PC-3 (cell line): ENCODE measurements around the gene CMTM8. TPM values are rescaled to one million over a fixed set of nuclear protein-coding genes. Genes with fewer than 3 reads are reported as not detected.
A peak's percentile ranks its signal among the peaks of the same experiment; 100 is the strongest.

ENCODE experiments used
- ATAC-seq: fragments of 200-7000 bp; cut with Tn5 transposase; 2 replicates; pipeline ENCODE4 v1.9.1; 2020; ENCODE audit warnings: mild to moderate bottlenecking, moderate library complexity
- BruUV-seq: library from RNA; stranded (reverse); fragments of 400-500 nt; replicated peaks from 2 replicates; lab custom pipeline; 2021; lab: Mats Ljungman, UMichigan
- CTCF ChIA-PET: fragments of 300-600 bp; sonication (Branson Sonifier 250); formaldehyde crosslinking; loops from one replicate; lab custom pipeline; 2022; ENCODE audit warnings: antibody characterized with exemption; lab: Charles Lee
- POLR2A ChIA-PET: fragments of 300-600 bp; sonication (Branson Sonifier 250); formaldehyde crosslinking; loops from one replicate; lab custom pipeline; 2022; ENCODE audit warnings: antibody characterized with exemption; ENCODE audit not compliant: unreplicated experiment; lab: Charles Lee
- DNase-seq: peaks from one replicate; pipeline ENCODE4 v3.0.0-alpha.2; 2015
- H2AFZ ChIP-seq: fragments of 300-600 bp; sonication (generic); 2 replicates; pipeline ENCODE4 v1.6.0; 2016; ENCODE audit warnings: antibody characterized with exemption, low read length
- H3F3A ChIP-seq: fragments of 300-600 bp; sonication (generic); one replicate; pipeline ENCODE4 v1.6.0; 2017; ENCODE audit warnings: antibody characterized with exemption, low read length, control low read depth, mild to moderate bottlenecking; ENCODE audit not compliant: unreplicated experiment
- H3K27ac ChIP-seq: fragments of 300-600 bp; sonication (generic); 2 replicates; pipeline ENCODE4 v1.5.1; 2016; ENCODE audit warnings: mild to moderate bottlenecking, low read length
- H3K27me3 ChIP-seq: fragments of 300-600 bp; sonication (generic); 2 replicates; pipeline ENCODE4 v1.6.1; 2016; ENCODE audit warnings: low read length, mixed read lengths
- H3K36me3 ChIP-seq: fragments of 300-600 bp; sonication (generic); 2 replicates; pipeline ENCODE4 v1.6.1; 2016; ENCODE audit warnings: low read depth, mixed run types, low read length, mixed read lengths
- H3K4me1 ChIP-seq: fragments of 300-600 bp; sonication (generic); 2 replicates; pipeline ENCODE4 v1.5.1; 2016; ENCODE audit warnings: low read length; ENCODE audit not compliant: insufficient read depth
- H3K4me2 ChIP-seq: fragments of 300-600 bp; sonication (generic); 2 replicates; pipeline ENCODE4 v1.6.0; 2016; ENCODE audit warnings: low read length
- H3K4me3 ChIP-seq: fragments of 300-600 bp; sonication (generic); 2 replicates; pipeline ENCODE4 v1.5.1; 2016; ENCODE audit warnings: mild to moderate bottlenecking, low read length, mixed read lengths
- H3K79me2 ChIP-seq: fragments of 300-600 bp; sonication (generic); 2 replicates; pipeline ENCODE4 v1.6.1; 2017; ENCODE audit warnings: low read length, mixed read lengths
- H3K9ac ChIP-seq: fragments of 300-600 bp; sonication (generic); 2 replicates; pipeline ENCODE4 v1.6.0; 2016; ENCODE audit warnings: mild to moderate bottlenecking, low read length
- H3K9me2 ChIP-seq: fragments of 300-600 bp; sonication (generic); replicated peaks from 2 replicates; pipeline ENCODE4 v1.6.1; 2016; ENCODE audit warnings: mixed run types, low read length, mixed read lengths
- H3K9me3 ChIP-seq: fragments of 300-600 bp; sonication (generic); 2 replicates; pipeline ENCODE4 v1.6.1; 2016; ENCODE audit warnings: low read length, mixed read lengths
- H4K20me1 ChIP-seq: fragments of 300-600 bp; sonication (generic); 2 replicates; pipeline ENCODE4 v1.6.1; 2016; ENCODE audit warnings: low read length, mixed read lengths
- EZH2 ChIP-seq: fragments of 300-600 bp; sonication (generic); IDR thresholded peaks from one replicate; pipeline ENCODE4 v1.6.1; 2017; ENCODE audit warnings: antibody characterized with exemption, mild to moderate bottlenecking, low read length; ENCODE audit not compliant: unreplicated experiment
- EZH2phosphoT487 ChIP-seq: fragments of 300-600 bp; sonication (generic); IDR thresholded peaks from 2 replicates; pipeline ENCODE4 v1.6.1; 2018; ENCODE audit warnings: mild to moderate bottlenecking, antibody characterized with exemption, low read length, borderline replicate concordance
- intact Hi-C: fragments of 100-400 bp; cut with micrococcal nuclease; formaldehyde crosslinking; loops from 2 replicates; pipeline ENCODE4 v1.9.0; 2023
- total RNA-seq: library from RNA; depleted of rRNA; stranded (reverse); fragments of >200 nt; gene quantifications from 2 replicates; pipeline ENCODE4 v1.2.3, GENCODE V29; 2014
- TF ChIP-seq, protein P1 (sequence below): fragments of 300-600 bp; sonication (generic); conservative IDR thresholded peaks from 2 replicates; pipeline ENCODE4 v1.5.1; 2017; ENCODE audit warnings: antibody characterized with exemption, low read depth, mild to moderate bottlenecking, low read length

CMTM8 gene
- total RNA-seq, 1 experiment from 2014 or later, result 5.2 TPM

DNA sequence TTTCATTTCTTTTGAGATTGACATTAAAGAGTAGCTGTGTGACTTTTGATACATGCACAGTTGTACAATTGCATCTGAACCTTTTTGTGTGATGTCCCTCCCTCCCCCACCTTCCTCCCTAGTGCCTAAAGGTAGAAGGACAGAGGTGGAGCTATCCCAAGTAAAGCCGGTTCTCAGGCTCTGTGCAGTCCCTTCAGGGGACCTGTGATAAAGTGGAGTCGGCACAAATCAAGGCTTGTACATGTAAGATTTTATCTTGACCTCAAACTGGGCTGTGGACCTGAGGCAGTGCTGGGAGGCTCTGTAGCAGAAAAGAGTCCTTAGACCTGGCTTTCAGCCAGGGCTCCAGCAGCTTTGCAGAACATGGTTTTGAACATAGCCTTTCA is 97.6 kb downstream of the CMTM8 start:
- intact Hi-C loops, result no loop called here
- Histone ChIP-seq H4K20me1 (no peaks in the 10 kb centered on the region), H3K36me3 (no peaks in the 10 kb centered on the region), H3K9ac (no peak overlapping the region), H3K4me3 (no peak overlapping the region), H3F3A (no peaks in the 10 kb centered on the region), H3K27me3 (no peaks in the 10 kb centered on the region), H2AFZ (no peak overlapping the region), H3K9me2 (no peaks in the 10 kb centered on the region), H3K4me2 (no peak overlapping the region), H3K4me1 (no peaks in the 10 kb centered on the region), H3K27ac (no peak overlapping the region), H3K9me3 (no peaks in the 10 kb centered on the region), H3K79me2 (no peaks in the 10 kb centered on the region)
- no peak for DNase-seq
- TF ChIP-seq, protein P1, sequence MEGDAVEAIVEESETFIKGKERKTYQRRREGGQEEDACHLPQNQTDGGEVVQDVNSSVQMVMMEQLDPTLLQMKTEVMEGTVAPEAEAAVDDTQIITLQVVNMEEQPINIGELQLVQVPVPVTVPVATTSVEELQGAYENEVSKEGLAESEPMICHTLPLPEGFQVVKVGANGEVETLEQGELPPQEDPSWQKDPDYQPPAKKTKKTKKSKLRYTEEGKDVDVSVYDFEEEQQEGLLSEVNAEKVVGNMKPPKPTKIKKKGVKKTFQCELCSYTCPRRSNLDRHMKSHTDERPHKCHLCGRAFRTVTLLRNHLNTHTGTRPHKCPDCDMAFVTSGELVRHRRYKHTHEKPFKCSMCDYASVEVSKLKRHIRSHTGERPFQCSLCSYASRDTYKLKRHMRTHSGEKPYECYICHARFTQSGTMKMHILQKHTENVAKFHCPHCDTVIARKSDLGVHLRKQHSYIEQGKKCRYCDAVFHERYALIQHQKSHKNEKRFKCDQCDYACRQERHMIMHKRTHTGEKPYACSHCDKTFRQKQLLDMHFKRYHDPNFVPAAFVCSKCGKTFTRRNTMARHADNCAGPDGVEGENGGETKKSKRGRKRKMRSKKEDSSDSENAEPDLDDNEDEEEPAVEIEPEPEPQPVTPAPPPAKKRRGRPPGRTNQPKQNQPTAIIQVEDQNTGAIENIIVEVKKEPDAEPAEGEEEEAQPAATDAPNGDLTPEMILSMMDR, result no peak
- no peak for TF ChIP-seq EZH2
- no peak for TF ChIP-seq EZH2phosphoT487
- CTCF ChIA-PET, result no interaction called here
- POLR2A ChIA-PET, result no interaction called here
- BruUV-seq, result no TSS peak
- ATAC-seq, result no peak

DNA sequence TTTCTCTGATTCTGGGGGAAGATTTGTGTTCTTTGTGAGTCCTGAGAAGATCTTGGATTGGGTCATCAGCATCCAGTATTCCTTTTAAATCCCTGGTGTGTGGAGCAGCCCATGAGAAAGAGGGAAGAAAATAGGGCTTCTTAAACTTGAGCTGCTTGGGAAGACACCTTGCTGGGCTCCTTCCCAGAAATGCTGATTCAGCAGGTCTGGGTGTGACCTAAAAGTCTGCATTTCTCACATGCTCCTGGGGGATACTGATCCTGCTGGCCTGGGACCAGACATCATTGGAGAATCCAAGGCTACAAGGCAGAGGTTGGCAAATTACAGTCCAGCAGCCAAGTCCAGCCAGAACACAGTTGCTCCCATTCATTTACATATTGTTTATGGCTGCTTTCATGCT is 99.0 kb downstream of the CMTM8 start:
- ATAC-seq (no peak), DNase-seq (no peak)
- no peaks in the 10 kb centered on the region for H3K36me3 ChIP-seq
- no peak overlapping the region for H3K9ac ChIP-seq
- TF ChIP-seq EZH2 (no peak), EZH2phosphoT487 (no peak)
- TF ChIP-seq, protein P1, result no peak
- H2AFZ ChIP-seq, result no peak overlapping the region
- H3K9me2 ChIP-seq, result no peaks in the 10 kb centered on the region
- no peak overlapping the region for H3K4me3 ChIP-seq
- H3F3A ChIP-seq, result no peaks in the 10 kb centered on the region
- no peaks in the 10 kb centered on the region for H4K20me1 ChIP-seq
- H3K79me2 ChIP-seq, result no peaks in the 10 kb centered on the region
- POLR2A ChIA-PET, result no interaction called here
- no peaks in the 10 kb centered on the region for H3K27me3 ChIP-seq
- no peaks in the 10 kb centered on the region for H3K4me1 ChIP-seq
- no TSS peak for BruUV-seq
- H3K27ac ChIP-seq, result no peak overlapping the region
- H3K9me3 ChIP-seq, result no peaks in the 10 kb centered on the region
- CTCF ChIA-PET, result no interaction called here
- H3K4me2 ChIP-seq, result no peak overlapping the region
- intact Hi-C loops, result no loop called here

GRCh38 chr3:32340039-32340438 is 101.6 kb downstream of the CMTM8 start:
- no peak overlapping the region for H3K4me3 ChIP-seq
- no peaks in the 10 kb centered on the region for H3K4me1 ChIP-seq
- H2AFZ ChIP-seq, result no peak overlapping the region
- TF ChIP-seq, protein P1, result peak; percentile 83
- no peak for TF ChIP-seq EZH2phosphoT487
- peak; percentile 94 for ATAC-seq
- no peaks in the 10 kb centered on the region for H3K9me2 ChIP-seq
- H3K4me2 ChIP-seq, result no peak overlapping the region
- peak; percentile 74 for DNase-seq
- H3K9me3 ChIP-seq, result no peaks in the 10 kb centered on the region
- intact Hi-C loops, result loop anchor here (1.0 to 5.0 kb wide), 3 partner anchors 43 to 163 kb away; no protein-coding TSS in a partner anchor
- H3F3A ChIP-seq, result no peaks in the 10 kb centered on the region
- no peaks in the 10 kb centered on the region for H4K20me1 ChIP-seq
- ChIA-PET POLR2A (no interaction called here), CTCF (no interaction called here)
- no peak overlapping the region for H3K9ac ChIP-seq
- no peaks in the 10 kb centered on the region for H3K36me3 ChIP-seq
- BruUV-seq, result no TSS peak
- H3K27ac ChIP-seq, result no peak overlapping the region
- no peaks in the 10 kb centered on the region for H3K79me2 ChIP-seq
- H3K27me3 ChIP-seq, result no peaks in the 10 kb centered on the region
